DOHH2 (cell line): ENCODE results near the gene ANKLE2.
"Not testable (repeated sequence)": the region's sequence is repeated elsewhere in the genome, so short reads cannot be mapped to it uniquely, and the experiment has no call there.

ENCODE experiments used
- H3F3A ChIP-seq: fragments of 200-600 bp; sonication (generic), shearing (Covaris generic); 2 replicates; pipeline ENCODE4 v1.6.0; 2016; ENCODE audit warnings: antibody characterized with exemption, mild to moderate bottlenecking; ENCODE audit not compliant: control insufficient read depth, insufficient read depth
- H3K27ac ChIP-seq: fragments of 200-600 bp; sonication (generic); 2 replicates; pipeline ENCODE4 v1.5.1; 2014; ENCODE audit warnings: low read depth, mild to moderate bottlenecking, low read length, moderate library complexity
- H3K27me3 ChIP-seq: fragments of 200-600 bp; sonication (generic); 2 replicates; pipeline ENCODE4 v1.6.1; 2014; ENCODE audit warnings: mild to moderate bottlenecking, low read length, mixed read lengths; ENCODE audit not compliant: control insufficient read depth
- H3K36me3 ChIP-seq: fragments of 200-600 bp; sonication (generic); 2 replicates; pipeline ENCODE4 v1.6.1; 2014; ENCODE audit warnings: mild to moderate bottlenecking, low read length, moderate library complexity, mixed read lengths; ENCODE audit not compliant: control insufficient read depth
- H3K4me1 ChIP-seq: fragments of 200-600 bp; sonication (generic); 2 replicates; pipeline ENCODE4 v1.6.1; 2014; ENCODE audit warnings: mild to moderate bottlenecking, low read length, mixed read lengths; ENCODE audit not compliant: control insufficient read depth
- H3K4me2 ChIP-seq: fragments of 200-600 bp; sonication (generic); 2 replicates; pipeline ENCODE4 v1.6.0; 2014; ENCODE audit warnings: mild to moderate bottlenecking, low read length, moderate library complexity
- H3K4me3 ChIP-seq: fragments of 200-600 bp; sonication (generic); 2 replicates; pipeline ENCODE4 v1.5.1; 2014; ENCODE audit warnings: mild to moderate bottlenecking, low read length, mixed read lengths
- H3K79me2 ChIP-seq: fragments of 200-600 bp; sonication (generic); 2 replicates; pipeline ENCODE4 v1.6.1; 2014; ENCODE audit warnings: mild to moderate bottlenecking, low read length, mixed read lengths; ENCODE audit not compliant: control insufficient read depth
- H3K9me2 ChIP-seq: fragments of 200-600 bp; sonication (generic); replicated peaks from 2 replicates; pipeline ENCODE4 v1.6.1; 2014; ENCODE audit warnings: mild to moderate bottlenecking, low read length, mixed read lengths; ENCODE audit not compliant: control insufficient read depth
- H3K9me3 ChIP-seq: fragments of 200-600 bp; sonication (generic); 2 replicates; pipeline ENCODE4 v1.6.1; 2014; ENCODE audit warnings: antibody characterized with exemption, low read length, mixed read lengths; ENCODE audit not compliant: control insufficient read depth, insufficient read depth
- H4K20me1 ChIP-seq: fragments of 200-600 bp; sonication (generic); 2 replicates; pipeline ENCODE4 v1.6.0; 2014; ENCODE audit warnings: low read depth, mild to moderate bottlenecking, antibody characterized with exemption, low read length, moderate library complexity; ENCODE audit not compliant: control insufficient read depth, insufficient read depth
- EZH2phosphoT487 ChIP-seq: fragments of 200-600 bp; sonication (generic); IDR thresholded peaks from 2 replicates; pipeline ENCODE4 v1.6.1; 2017; ENCODE audit warnings: borderline replicate concordance, mild to moderate bottlenecking, antibody characterized with exemption, low read length, moderate library complexity, mixed read lengths
- TF ChIP-seq, protein P1 (sequence below): fragments of 200-600 bp; sonication (generic); IDR thresholded peaks from one replicate; pipeline ENCODE4 v1.5.1; 2014; ENCODE audit warnings: antibody characterized with exemption, mild to moderate bottlenecking, low read depth, low read length; ENCODE audit not compliant: poor library complexity, severe bottlenecking

Gene ANKLE2

DNA sequence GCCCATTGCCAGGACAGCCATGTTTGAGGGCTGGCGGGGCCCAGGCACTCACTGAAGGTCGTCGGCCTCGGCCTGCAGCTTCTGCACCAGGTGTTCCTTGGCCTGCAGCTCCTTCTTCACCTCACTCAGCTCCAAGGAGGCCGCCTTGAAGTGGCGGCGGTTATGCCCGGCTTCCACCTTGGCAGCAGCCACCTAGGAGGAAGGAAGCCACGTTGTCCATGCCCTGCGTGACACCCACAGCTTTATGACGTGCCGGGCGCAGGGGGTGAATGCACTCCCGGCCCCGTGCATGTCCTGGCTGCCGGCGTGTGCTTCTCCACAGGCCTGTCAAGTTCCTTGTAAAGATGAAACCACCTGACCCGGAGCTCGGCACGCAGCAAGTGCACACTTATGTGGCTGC, 16.0 kb upstream of the ANKLE2 start:
- no peak overlapping the region for H3K4me2 ChIP-seq
- peaks cover 81% of the 10 kb centered on the region for H3K36me3 ChIP-seq
- H3K9me2 ChIP-seq = no peaks in the 10 kb centered on the region
- peaks cover 9% of the 10 kb centered on the region for H3K79me2 ChIP-seq
- H3K27ac ChIP-seq = no peak overlapping the region
- H3K27me3 ChIP-seq = no peaks in the 10 kb centered on the region
- no peaks in the 10 kb centered on the region for H4K20me1 ChIP-seq
- peaks cover 14% of the 10 kb centered on the region for H3F3A ChIP-seq
- H3K9me3 ChIP-seq = no peaks in the 10 kb centered on the region
- TF ChIP-seq, protein P1, sequence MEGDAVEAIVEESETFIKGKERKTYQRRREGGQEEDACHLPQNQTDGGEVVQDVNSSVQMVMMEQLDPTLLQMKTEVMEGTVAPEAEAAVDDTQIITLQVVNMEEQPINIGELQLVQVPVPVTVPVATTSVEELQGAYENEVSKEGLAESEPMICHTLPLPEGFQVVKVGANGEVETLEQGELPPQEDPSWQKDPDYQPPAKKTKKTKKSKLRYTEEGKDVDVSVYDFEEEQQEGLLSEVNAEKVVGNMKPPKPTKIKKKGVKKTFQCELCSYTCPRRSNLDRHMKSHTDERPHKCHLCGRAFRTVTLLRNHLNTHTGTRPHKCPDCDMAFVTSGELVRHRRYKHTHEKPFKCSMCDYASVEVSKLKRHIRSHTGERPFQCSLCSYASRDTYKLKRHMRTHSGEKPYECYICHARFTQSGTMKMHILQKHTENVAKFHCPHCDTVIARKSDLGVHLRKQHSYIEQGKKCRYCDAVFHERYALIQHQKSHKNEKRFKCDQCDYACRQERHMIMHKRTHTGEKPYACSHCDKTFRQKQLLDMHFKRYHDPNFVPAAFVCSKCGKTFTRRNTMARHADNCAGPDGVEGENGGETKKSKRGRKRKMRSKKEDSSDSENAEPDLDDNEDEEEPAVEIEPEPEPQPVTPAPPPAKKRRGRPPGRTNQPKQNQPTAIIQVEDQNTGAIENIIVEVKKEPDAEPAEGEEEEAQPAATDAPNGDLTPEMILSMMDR = no peak
- no peak for TF ChIP-seq EZH2phosphoT487
- peaks cover 18% of the 10 kb centered on the region for H3K4me1 ChIP-seq
- no peak overlapping the region for H3K4me3 ChIP-seq

DNA sequence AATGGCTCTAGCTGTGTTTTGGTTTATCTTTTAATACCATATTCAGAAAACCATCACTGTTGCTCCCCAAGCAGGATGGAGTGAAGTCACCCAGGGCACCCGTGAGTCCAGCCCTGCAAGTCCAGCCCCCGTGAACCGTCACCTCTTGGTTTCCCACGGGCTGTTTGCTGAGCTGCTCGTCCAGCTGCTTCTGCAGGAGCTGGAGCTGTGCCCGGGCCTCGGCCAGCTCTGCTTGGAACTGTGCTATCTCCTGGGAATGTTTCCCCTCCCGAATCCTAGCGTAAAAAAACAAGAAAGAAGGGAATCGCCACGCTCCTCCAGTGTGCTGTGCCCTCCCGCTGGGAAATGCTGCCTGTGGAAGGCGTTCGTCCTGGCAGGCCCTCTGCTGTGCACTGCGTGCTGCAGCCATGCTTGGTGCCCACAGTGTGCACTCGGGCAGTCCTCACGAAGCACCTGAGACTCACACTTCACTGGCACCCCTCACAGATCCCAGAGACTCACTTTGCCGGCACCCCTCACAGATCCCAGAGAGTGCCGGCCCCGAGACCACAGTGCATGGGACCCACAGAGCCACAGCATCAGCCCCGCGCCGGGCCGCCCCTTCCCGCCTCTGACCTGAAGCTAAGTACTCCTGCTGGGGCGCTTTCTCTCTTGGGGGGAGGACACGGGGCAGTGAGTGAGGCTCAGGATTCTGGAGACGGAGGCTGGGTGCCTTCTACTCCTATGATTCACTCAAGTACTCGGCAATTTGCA, 15.4 kb upstream of the ANKLE2 start:
- Histone ChIP-seq H3K79me2 (peaks cover 9% of the 10 kb centered on the region), H3K9me3 (no peaks in the 10 kb centered on the region), H4K20me1 (no peaks in the 10 kb centered on the region), H3K27ac (no peak overlapping the region), H3K27me3 (no peaks in the 10 kb centered on the region), H3K9me2 (no peaks in the 10 kb centered on the region), H3K36me3 (peaks cover 79% of the 10 kb centered on the region), H3F3A (peaks cover 19% of the 10 kb centered on the region), H3K4me3 (no peak overlapping the region), H3K4me1 (peaks cover 24% of the 10 kb centered on the region), H3K4me2 (no peak overlapping the region)
- TF ChIP-seq EZH2phosphoT487 = no peak
- TF ChIP-seq, protein P1 = no peak

DNA sequence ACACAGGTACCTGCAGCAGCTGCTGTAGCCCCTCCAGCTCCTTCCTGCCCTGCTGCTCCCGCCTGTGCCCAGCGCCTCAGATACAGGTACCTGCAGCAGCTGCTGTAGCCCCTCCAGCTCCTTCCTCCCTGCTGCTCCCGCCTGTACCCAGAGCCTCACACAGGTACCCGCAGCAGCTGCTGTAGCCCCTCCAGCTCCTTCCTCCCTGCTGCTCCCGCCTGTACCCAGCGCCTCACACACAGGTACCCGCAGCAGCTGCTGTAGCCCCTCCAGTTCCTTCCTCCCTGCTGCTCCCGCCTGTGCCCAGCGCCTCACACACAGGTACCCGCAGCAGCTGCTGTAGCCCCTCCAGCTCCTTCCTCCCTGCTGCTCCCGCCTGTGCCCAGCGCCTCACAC, 14.6 kb upstream of the ANKLE2 start:
- not testable (repeated sequence) for H3K27ac ChIP-seq, H3K27me3 ChIP-seq, H3K4me2 ChIP-seq, H3K79me2 ChIP-seq, H3K9me2 ChIP-seq, H3K4me3 ChIP-seq, H3K9me3 ChIP-seq, H4K20me1 ChIP-seq
- H3K4me1 ChIP-seq = peaks cover 32% of the 10 kb centered on the region
- H3K36me3 ChIP-seq = peaks cover 81% of the 10 kb centered on the region
- H3F3A ChIP-seq = peaks cover 27% of the 10 kb centered on the region

DNA sequence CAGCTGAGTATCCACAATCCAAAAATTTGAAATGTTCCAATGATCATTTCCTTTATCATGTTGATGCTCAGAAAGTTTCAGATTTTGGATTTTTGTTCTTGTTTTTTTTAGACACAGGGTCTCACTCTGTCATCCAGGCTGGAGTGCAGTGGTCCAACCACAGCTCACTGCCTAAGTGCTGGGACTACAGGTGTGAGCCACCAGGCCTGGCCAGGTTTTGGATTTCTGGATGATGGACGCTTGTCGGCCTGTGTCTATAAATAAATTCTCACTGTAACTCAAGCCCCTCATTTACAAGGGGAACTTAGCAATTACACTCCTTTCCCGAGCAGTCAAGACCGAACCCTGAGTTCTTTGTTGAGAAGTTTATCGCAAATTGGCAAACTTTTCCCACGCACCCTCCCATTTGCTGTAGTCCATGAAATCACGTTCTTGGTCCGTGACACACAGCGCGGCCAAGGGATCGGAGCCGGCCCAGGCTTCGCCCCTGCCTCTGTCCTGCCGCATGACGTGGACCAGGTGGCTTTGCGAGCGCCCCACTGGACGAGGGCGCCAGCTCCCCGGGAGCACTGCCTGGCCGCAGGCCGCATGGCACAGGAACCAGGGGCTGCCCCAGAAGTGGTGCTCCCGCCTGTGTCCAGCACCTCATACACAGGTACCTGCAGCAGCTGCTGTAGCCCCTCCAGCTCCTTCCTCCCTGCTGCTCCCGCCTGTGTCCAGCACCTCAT, 14.0 kb upstream of the ANKLE2 start:
- TF ChIP-seq EZH2phosphoT487 = no peak
- TF ChIP-seq, protein P1 = no peak
- H3K4me2 ChIP-seq = no peak overlapping the region
- H3K36me3 ChIP-seq = peaks cover 82% of the 10 kb centered on the region
- H3K27me3 ChIP-seq = no peaks in the 10 kb centered on the region
- H4K20me1 ChIP-seq = no peaks in the 10 kb centered on the region
- no peaks in the 10 kb centered on the region for H3K9me2 ChIP-seq
- no peak overlapping the region for H3K4me3 ChIP-seq
- peaks cover 33% of the 10 kb centered on the region for H3F3A ChIP-seq
- H3K27ac ChIP-seq = no peak overlapping the region
- peaks cover 10% of the 10 kb centered on the region for H3K79me2 ChIP-seq
- peaks cover 37% of the 10 kb centered on the region for H3K4me1 ChIP-seq
- no peaks in the 10 kb centered on the region for H3K9me3 ChIP-seq
